ENCODE data around the gene PPP1R12B. TPM values are rescaled to one million over a fixed set of nuclear protein-coding genes. Genes with fewer than 3 reads are reported as not detected.
"Not testable (repeated sequence)": the region's sequence is repeated elsewhere in the genome, so short reads cannot be mapped to it uniquely, and the experiment has no call there.

Gene PPP1R12B
- total RNA-seq, 1 experiment from 2014 or later = 13.1 TPM

GRCh38 chr1:202365092-202365815, 16.8 kb downstream of the PPP1R12B start:
- in situ Hi-C loops (cut with HindIII; ENCODE audit: low pct_unique_long_range_greater_than_20kb, low sequenced_read_pairs) = no loop called here
- DNase-seq (ENCODE audit: low read depth, low spot score) = no peak
- Histone ChIP-seq H3K36me3 (ENCODE audit: control insufficient read depth, insufficient read depth, low read length) (no peaks in the 10 kb centered on the region), H3K27ac (ENCODE audit: low read length) (no peak overlapping the region), H3K9me3 (ENCODE audit: control insufficient read depth, insufficient read depth, low read depth, low read length) (no peaks in the 10 kb centered on the region), H3K4me1 (ENCODE audit: control insufficient read depth, insufficient read depth, low read length) (no peaks in the 10 kb centered on the region), H3K27me3 (ENCODE audit: control insufficient read depth, insufficient read depth, low read length) (no peaks in the 10 kb centered on the region), H3K4me3 (ENCODE audit: low read depth in 2 of 2, low read length in 2 of 2) (no peak overlapping the region)
- intact Hi-C loops (cut with micrococcal nuclease; ENCODE audit: unreplicated experiment) = no loop called here
- ChIA-PET CTCF (interaction anchor here (0.6 kb wide), 1 partner anchor 190 kb away, joined by 5 read pairs; no protein-coding TSS in a partner anchor), POLR2A (interaction anchor here (0.6 kb wide), 1 partner anchor 475 kb away, joined by 8 read pairs; no protein-coding TSS in a partner anchor)
- no peak for TF ChIP-seq SIN3A (IDR thresholded peaks at IDR 0.05; ENCODE audit: borderline replicate concordance, insufficient read depth, low read depth, low read length)
- TF ChIP-seq TCF7L2 (IDR thresholded peaks at IDR 0.05; ENCODE audit: low read depth, low read length) = no peak
- no peak for TF ChIP-seq POLR2AphosphoS5 (IDR thresholded peaks at IDR 0.05; ENCODE audit: low read depth, low read length)
- no peak for TF ChIP-seq REST (IDR thresholded peaks at IDR 0.05; ENCODE audit: insufficient read depth in 1 of 2, low read depth in 2 of 2, low read length in 1 of 2)
- no peak for TF ChIP-seq CTCF (IDR thresholded peaks at IDR 0.05)
- BruUV-seq (replicated peaks) = no TSS peak
- no peak for ATAC-seq

- Histone ChIP-seq H3K9me3 (ENCODE audit: control insufficient read depth, insufficient read depth, low read depth, low read length) (no peaks in the 10 kb centered on the region), H3K4me1 (ENCODE audit: control insufficient read depth, insufficient read depth, low read length) (no peaks in the 10 kb centered on the region), H3K36me3 (ENCODE audit: control insufficient read depth, insufficient read depth, low read length) (no peaks in the 10 kb centered on the region), H3K27me3 (ENCODE audit: control insufficient read depth, insufficient read depth, low read length) (no peaks in the 10 kb centered on the region), H3K27ac (ENCODE audit: low read length) (no peak overlapping the region), H3K4me3 (ENCODE audit: low read depth in 2 of 2, low read length in 2 of 2) (no peak overlapping the region)
- no TSS peak for BruUV-seq (replicated peaks)
- ChIA-PET CTCF (no interaction called here), POLR2A (interaction anchor here (0.6 kb wide), 1 partner anchor 17 kb away, joined by 4 read pairs; no protein-coding TSS in a partner anchor)
- ATAC-seq (no peak), DNase-seq (ENCODE audit: low read depth, low spot score) (no peak)
- intact Hi-C loops (cut with micrococcal nuclease; ENCODE audit: unreplicated experiment) = no loop called here
- TF ChIP-seq TCF7L2 (IDR thresholded peaks at IDR 0.05; ENCODE audit: low read depth, low read length) (no peak), SIN3A (IDR thresholded peaks at IDR 0.05; ENCODE audit: borderline replicate concordance, insufficient read depth, low read depth, low read length) (no peak), REST (IDR thresholded peaks at IDR 0.05; ENCODE audit: insufficient read depth in 1 of 2, low read depth in 2 of 2, low read length in 1 of 2) (no peak), POLR2AphosphoS5 (IDR thresholded peaks at IDR 0.05; ENCODE audit: low read depth, low read length) (no peak), CTCF (IDR thresholded peaks at IDR 0.05) (no peak)
- in situ Hi-C loops (cut with HindIII; ENCODE audit: low pct_unique_long_range_greater_than_20kb, low sequenced_read_pairs) = no loop called here
These were observed 18.8 kb downstream of the PPP1R12B start for GRCh38 chr1:202367271-202367670.

GRCh38 chr1:202370906-202371305, 22.4 kb downstream of the PPP1R12B start:
- CTCF ChIA-PET, ATAC-seq: not testable (repeated sequence)

More at GRCh38 chr1:202370906-202371305, 22.4 kb downstream of the PPP1R12B start:
- H3K4me1 ChIP-seq (ENCODE audit: control insufficient read depth, insufficient read depth, low read length); H3K27me3 ChIP-seq (ENCODE audit: control insufficient read depth, insufficient read depth, low read length); DNase-seq (ENCODE audit: low read depth, low spot score); in situ Hi-C loops (cut with HindIII; ENCODE audit: low pct_unique_long_range_greater_than_20kb, low sequenced_read_pairs); intact Hi-C loops (cut with micrococcal nuclease; ENCODE audit: unreplicated experiment); H3K27ac ChIP-seq (ENCODE audit: low read length); H3K9me3 ChIP-seq (ENCODE audit: control insufficient read depth, insufficient read depth, low read depth, low read length); H3K36me3 ChIP-seq (ENCODE audit: control insufficient read depth, insufficient read depth, low read length); BruUV-seq (replicated peaks); H3K4me3 ChIP-seq (ENCODE audit: low read depth in 2 of 2, low read length in 2 of 2): not testable (repeated sequence)
- POLR2A ChIA-PET = interaction anchor here (0.6 kb wide), 1 partner anchor 31 kb away, joined by 7 read pairs; no protein-coding TSS in a partner anchor

Measured in Panc1 (cell line).